Measurements from ENCODE around the gene TPD52L2.

Gene TPD52L2

DNA sequence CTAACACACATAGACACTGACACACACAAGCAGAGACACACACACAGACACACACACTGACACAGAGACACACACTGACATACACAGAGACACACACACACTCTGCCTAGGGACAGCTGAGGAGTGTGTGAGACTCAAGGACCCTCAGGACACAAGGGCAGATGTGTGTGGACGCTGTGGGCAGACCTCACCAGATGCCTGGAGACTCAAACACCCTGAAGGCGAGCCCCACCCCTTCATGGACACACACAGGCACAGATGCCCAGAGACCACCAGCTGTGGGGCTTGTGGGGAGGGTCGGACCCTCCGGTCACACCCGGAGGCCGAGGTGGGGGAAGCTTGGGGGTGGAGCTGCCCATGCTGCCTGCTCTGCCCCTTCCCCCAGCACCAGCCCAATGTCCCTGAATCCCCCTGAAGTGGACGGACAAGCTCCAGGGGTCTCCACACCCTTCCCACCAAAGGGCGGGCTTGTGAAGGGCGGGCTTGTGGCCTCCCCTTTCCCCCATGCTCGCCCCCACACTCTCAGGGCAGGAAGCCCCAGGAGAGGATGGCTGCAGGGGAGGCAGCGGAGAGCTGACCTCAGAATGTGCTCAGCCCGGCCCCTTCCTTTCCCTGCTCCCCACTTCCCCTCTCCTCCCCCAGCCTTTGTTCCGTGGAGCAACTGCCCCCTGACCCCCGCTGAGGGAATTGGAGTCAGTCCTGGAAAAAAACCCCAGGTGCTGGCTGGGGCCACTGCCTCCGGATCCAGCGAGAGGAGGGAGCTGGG is 17.6 kb upstream of the TPD52L2 start:
- H3K27ac ChIP-seq (replicated peaks; ENCODE audit: low read length) = peak overlapping the region; percentile 91
- H2BK120ac ChIP-seq (ENCODE audit: low read depth, low read length) = peak overlapping the region; percentile 98
- H3K4me3 ChIP-seq (ENCODE audit: low read length in 2 of 2) = peak overlapping the region; percentile 1 to 36
- H3K4me2 ChIP-seq (ENCODE audit: insufficient read depth, low read length, poor library complexity, severe bottlenecking) = peak overlapping the region; percentile 27
- peak overlapping the region; percentile 73 for H3K9ac ChIP-seq (ENCODE audit: low read depth, low read length, poor library complexity)
- H2BK12ac ChIP-seq (ENCODE audit: low read length) = peak overlapping the region; percentile 59
- H3K4me1 ChIP-seq (ENCODE audit: control insufficient read depth in 2 of 2, insufficient read depth in 1 of 2, low read depth in 1 of 2, low read length in 2 of 2) = peaks cover 22 to 25% of the 10 kb centered on the region in 2 donors
- peak overlapping the region; percentile 7 for H4K91ac ChIP-seq (ENCODE audit: low read depth, low read length, poor library complexity)
- peak overlapping the region; percentile 91 for H2BK15ac ChIP-seq (ENCODE audit: low read length)
- peak overlapping the region; percentile 77 for H3K4ac ChIP-seq (ENCODE audit: low read length)
- H2BK5ac ChIP-seq (ENCODE audit: low read length) = peak overlapping the region; percentile 96
- no CpG with 5 or more reads among the region's 16 CpGs for WGBS, 2 donors (ENCODE audit: extremely low coverage in 2 of 2, insufficient read length in 2 of 2, insufficient replicate concordance in 1 of 2)
- no peak overlapping the region for H4K8ac ChIP-seq (ENCODE audit: low read depth, low read length)
- peak overlapping the region; percentile 65 for H3K14ac ChIP-seq (ENCODE audit: low read length)
- H3K27me3 ChIP-seq (ENCODE audit: control insufficient read depth in 3 of 3, insufficient read depth in 3 of 3, low read depth in 1 of 3, low read length in 3 of 3) = no peaks in the 10 kb centered on the region
- H3K18ac ChIP-seq (ENCODE audit: low read length) = peak overlapping the region; percentile 99
- peak overlapping the region; percentile 100 for H2AK5ac ChIP-seq (ENCODE audit: low read depth, low read length)
- H3K23ac ChIP-seq (ENCODE audit: low read depth, low read length, poor library complexity) = peak overlapping the region; percentile 97
- H2AFZ ChIP-seq (ENCODE audit: low read length) = peak overlapping the region; percentile 57
- no peaks in the 10 kb centered on the region for H3K36me3 ChIP-seq (replicated peaks in 1 of 2; ENCODE audit: control insufficient read depth in 2 of 2, insufficient read depth in 2 of 2, low read length in 2 of 2)
- peaks cover 0 to 3% of the 10 kb centered on the region in 2 donors for H3K9me3 ChIP-seq (replicated peaks in 1 of 2; ENCODE audit: control insufficient read depth in 2 of 2, insufficient read depth in 1 of 2, low read depth in 1 of 2, low read length in 2 of 2)
- no peak for DNase-seq (ENCODE audit: low spot score)
- H3K79me1 ChIP-seq (ENCODE audit: low read depth, low read length) = peaks cover 2% of the 10 kb centered on the region

DNA sequence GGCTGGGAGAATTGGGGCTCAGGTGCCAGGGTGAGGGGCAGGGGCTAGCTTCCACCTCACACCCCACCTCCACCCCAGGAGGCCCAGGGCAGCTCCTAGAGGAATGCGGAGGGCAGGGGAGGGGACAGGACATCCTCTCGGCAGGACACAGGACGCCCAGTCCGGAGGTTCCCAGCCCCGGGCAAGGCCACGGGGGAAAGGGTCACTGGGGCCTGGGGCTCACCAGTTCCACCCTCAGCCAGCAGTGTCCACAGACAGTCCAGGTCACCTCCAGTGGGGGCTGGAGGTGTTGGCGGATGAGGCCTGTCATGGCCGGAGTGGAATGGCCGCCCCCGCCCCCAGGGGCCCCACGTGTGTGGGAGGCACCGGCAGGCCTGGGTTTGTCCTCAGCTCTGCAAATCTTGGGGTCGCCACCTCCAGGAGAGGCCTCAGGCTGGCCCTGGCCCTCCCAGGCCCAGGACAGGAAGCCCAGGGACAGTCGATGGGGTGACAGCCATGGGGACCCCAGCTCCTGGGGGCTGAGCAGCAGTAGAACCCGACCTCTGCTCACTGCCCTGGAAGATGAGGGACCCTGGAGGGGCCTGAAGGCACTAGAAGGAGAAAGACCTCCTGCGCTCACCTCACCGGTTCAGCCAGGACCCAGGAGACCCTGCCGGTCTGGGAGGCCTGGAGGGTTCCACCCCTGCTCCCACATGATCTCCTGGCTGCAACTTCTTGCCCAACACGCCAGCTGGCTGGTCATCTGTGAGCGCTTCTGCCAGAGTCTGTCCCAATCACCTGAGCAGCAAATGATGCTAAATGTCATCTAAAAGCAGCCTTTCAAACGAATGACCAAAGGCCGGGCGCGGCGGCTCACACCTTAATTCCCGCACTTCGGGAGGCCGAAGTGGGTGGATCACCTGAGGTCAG is 16.8 kb upstream of the TPD52L2 start:
- no CpG with 5 or more reads among the region's 28 CpGs for WGBS, 2 donors (ENCODE audit: extremely low coverage in 2 of 2, insufficient read length in 2 of 2, insufficient replicate concordance in 1 of 2)
- no peak overlapping the region for H3K14ac ChIP-seq (ENCODE audit: low read length)
- H3K9me3 ChIP-seq (replicated peaks in 1 of 2; ENCODE audit: control insufficient read depth in 2 of 2, insufficient read depth in 1 of 2, low read depth in 1 of 2, low read length in 2 of 2) = peaks cover 0 to 3% of the 10 kb centered on the region in 2 donors
- peak overlapping the region; percentile 99 for H3K18ac ChIP-seq (ENCODE audit: low read length)
- H3K27ac ChIP-seq (replicated peaks; ENCODE audit: low read length) = peak overlapping the region; percentile 91
- no peak for DNase-seq (ENCODE audit: low spot score)
- H3K4me1 ChIP-seq (ENCODE audit: control insufficient read depth in 2 of 2, insufficient read depth in 1 of 2, low read depth in 1 of 2, low read length in 2 of 2) = peaks cover 22 to 25% of the 10 kb centered on the region in 2 donors
- peak overlapping the region; percentile 91 for H2BK15ac ChIP-seq (ENCODE audit: low read length)
- H3K9ac ChIP-seq (ENCODE audit: low read depth, low read length, poor library complexity) = peak overlapping the region; percentile 53
- peak overlapping the region; percentile 100 for H2AK5ac ChIP-seq (ENCODE audit: low read depth, low read length)
- peak overlapping the region; percentile 96 for H2BK5ac ChIP-seq (ENCODE audit: low read length)
- no peaks in the 10 kb centered on the region for H3K27me3 ChIP-seq (ENCODE audit: control insufficient read depth in 3 of 3, insufficient read depth in 3 of 3, low read depth in 1 of 3, low read length in 3 of 3)
- H4K8ac ChIP-seq (ENCODE audit: low read depth, low read length) = no peak overlapping the region
- peak overlapping the region; percentile 27 for H3K4me2 ChIP-seq (ENCODE audit: insufficient read depth, low read length, poor library complexity, severe bottlenecking)
- H3K4ac ChIP-seq (ENCODE audit: low read length) = peak overlapping the region; percentile 77
- H2AFZ ChIP-seq (ENCODE audit: low read length) = peak overlapping the region; percentile 57
- peak overlapping the region; percentile 59 for H2BK12ac ChIP-seq (ENCODE audit: low read length)
- H3K4me3 ChIP-seq (ENCODE audit: low read length in 2 of 2) = peak overlapping the region in 1 of 2 donors; percentile 38
- H3K23ac ChIP-seq (ENCODE audit: low read depth, low read length, poor library complexity) = peak overlapping the region; percentile 97
- peak overlapping the region; percentile 96 for H4K91ac ChIP-seq (ENCODE audit: low read depth, low read length, poor library complexity)
- H3K79me1 ChIP-seq (ENCODE audit: low read depth, low read length) = peaks cover 2% of the 10 kb centered on the region
- no peaks in the 10 kb centered on the region for H3K36me3 ChIP-seq (replicated peaks in 1 of 2; ENCODE audit: control insufficient read depth in 2 of 2, insufficient read depth in 2 of 2, low read length in 2 of 2)
- peak overlapping the region; percentile 98 for H2BK120ac ChIP-seq (ENCODE audit: low read depth, low read length)

GRCh38 chr20:63850689-63851547 is 14.2 kb upstream of the TPD52L2 start:
- Histone ChIP-seq H3K9me3 (replicated peaks in 1 of 2; ENCODE audit: control insufficient read depth in 2 of 2, insufficient read depth in 1 of 2, low read depth in 1 of 2, low read length in 2 of 2) (peaks cover 0 to 3% of the 10 kb centered on the region in 2 donors), H3K14ac (ENCODE audit: low read length) (no peak overlapping the region), H3K27ac (replicated peaks; ENCODE audit: low read length) (no peak overlapping the region), H3K23ac (ENCODE audit: low read depth, low read length, poor library complexity) (peak overlapping the region; percentile 65), H3K4ac (ENCODE audit: low read length) (no peak overlapping the region), H3K4me2 (ENCODE audit: insufficient read depth, low read length, poor library complexity, severe bottlenecking) (no peak overlapping the region), H3K9ac (ENCODE audit: low read depth, low read length, poor library complexity) (no peak overlapping the region), H2AK5ac (ENCODE audit: low read depth, low read length) (peak overlapping the region; percentile 92), H2BK120ac (ENCODE audit: low read depth, low read length) (no peak overlapping the region), H4K8ac (ENCODE audit: low read depth, low read length) (peak overlapping the region; percentile 19), H3K18ac (ENCODE audit: low read length) (peak overlapping the region; percentile 48), H3K79me1 (ENCODE audit: low read depth, low read length) (peaks cover 2% of the 10 kb centered on the region), H2BK15ac (ENCODE audit: low read length) (peak overlapping the region; percentile 97), H3K4me1 (ENCODE audit: control insufficient read depth in 2 of 2, insufficient read depth in 1 of 2, low read depth in 1 of 2, low read length in 2 of 2) (peaks cover 38 to 40% of the 10 kb centered on the region in 2 donors), H3K27me3 (ENCODE audit: control insufficient read depth in 3 of 3, insufficient read depth in 3 of 3, low read depth in 1 of 3, low read length in 3 of 3) (no peaks in the 10 kb centered on the region), H3K4me3 (ENCODE audit: low read length in 2 of 2) (peak overlapping the region in 1 of 2 donors; percentile 20), H2BK5ac (ENCODE audit: low read length) (peak overlapping the region; percentile 60), H2AFZ (ENCODE audit: low read length) (no peak overlapping the region), H4K91ac (ENCODE audit: low read depth, low read length, poor library complexity) (peak overlapping the region; percentile 72), H2BK12ac (ENCODE audit: low read length) (peak overlapping the region; percentile 16), H3K36me3 (replicated peaks in 1 of 2; ENCODE audit: control insufficient read depth in 2 of 2, insufficient read depth in 2 of 2, low read length in 2 of 2) (no peaks in the 10 kb centered on the region)
- DNase-seq (ENCODE audit: low spot score) = no peak
- no CpG with 5 or more reads among the region's 27 CpGs for WGBS, 2 donors (ENCODE audit: extremely low coverage in 2 of 2, insufficient read length in 2 of 2, insufficient replicate concordance in 1 of 2)
